Astrocyte (in vitro differentiated cells and primary cell): ENCODE data around the gene SALL4.

Experiments
- EZH2 ChIP-seq: IDR thresholded peaks from 2 replicates; pipeline ENCODE4 v1.6.1; 2012; ENCODE audit warnings: mild to moderate bottlenecking, low read length, inconsistent platforms; ENCODE audit not compliant: insufficient read depth
- TF ChIP-seq, protein P1 (sequence below): IDR thresholded peaks from 2 replicates; pipeline ENCODE4 v1.5.1; 2011; ENCODE audit warnings: low read depth, mild to moderate bottlenecking, inconsistent platforms, low read length, moderate library complexity; ENCODE audit not compliant: insufficient read depth

- TF ChIP-seq, protein P1, sequence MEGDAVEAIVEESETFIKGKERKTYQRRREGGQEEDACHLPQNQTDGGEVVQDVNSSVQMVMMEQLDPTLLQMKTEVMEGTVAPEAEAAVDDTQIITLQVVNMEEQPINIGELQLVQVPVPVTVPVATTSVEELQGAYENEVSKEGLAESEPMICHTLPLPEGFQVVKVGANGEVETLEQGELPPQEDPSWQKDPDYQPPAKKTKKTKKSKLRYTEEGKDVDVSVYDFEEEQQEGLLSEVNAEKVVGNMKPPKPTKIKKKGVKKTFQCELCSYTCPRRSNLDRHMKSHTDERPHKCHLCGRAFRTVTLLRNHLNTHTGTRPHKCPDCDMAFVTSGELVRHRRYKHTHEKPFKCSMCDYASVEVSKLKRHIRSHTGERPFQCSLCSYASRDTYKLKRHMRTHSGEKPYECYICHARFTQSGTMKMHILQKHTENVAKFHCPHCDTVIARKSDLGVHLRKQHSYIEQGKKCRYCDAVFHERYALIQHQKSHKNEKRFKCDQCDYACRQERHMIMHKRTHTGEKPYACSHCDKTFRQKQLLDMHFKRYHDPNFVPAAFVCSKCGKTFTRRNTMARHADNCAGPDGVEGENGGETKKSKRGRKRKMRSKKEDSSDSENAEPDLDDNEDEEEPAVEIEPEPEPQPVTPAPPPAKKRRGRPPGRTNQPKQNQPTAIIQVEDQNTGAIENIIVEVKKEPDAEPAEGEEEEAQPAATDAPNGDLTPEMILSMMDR: no peak
- no peak for TF ChIP-seq EZH2
These were observed 16.2 kb upstream of the SALL4 start for GRCh38 chr20:51818479-51819008.
